Hepatocyte (in vitro differentiated cells): Measurements from ENCODE around the gene SLC2A4.

Experiments used
- EZH2 ChIP-seq: fragments of 200-600 bp; sonication (generic); IDR thresholded peaks from 2 replicates; pipeline ENCODE4 v1.6.1; 2016; ENCODE audit warnings: antibody characterized with exemption, mild to moderate bottlenecking, borderline replicate concordance
- TF ChIP-seq, protein P1 (sequence below): fragments of 200-600 bp; sonication (generic); IDR thresholded peaks from 2 replicates; pipeline ENCODE4 v1.5.1; 2016; ENCODE audit warnings: antibody characterized with exemption, mild to moderate bottlenecking; ENCODE audit not compliant: poor library complexity

DNA sequence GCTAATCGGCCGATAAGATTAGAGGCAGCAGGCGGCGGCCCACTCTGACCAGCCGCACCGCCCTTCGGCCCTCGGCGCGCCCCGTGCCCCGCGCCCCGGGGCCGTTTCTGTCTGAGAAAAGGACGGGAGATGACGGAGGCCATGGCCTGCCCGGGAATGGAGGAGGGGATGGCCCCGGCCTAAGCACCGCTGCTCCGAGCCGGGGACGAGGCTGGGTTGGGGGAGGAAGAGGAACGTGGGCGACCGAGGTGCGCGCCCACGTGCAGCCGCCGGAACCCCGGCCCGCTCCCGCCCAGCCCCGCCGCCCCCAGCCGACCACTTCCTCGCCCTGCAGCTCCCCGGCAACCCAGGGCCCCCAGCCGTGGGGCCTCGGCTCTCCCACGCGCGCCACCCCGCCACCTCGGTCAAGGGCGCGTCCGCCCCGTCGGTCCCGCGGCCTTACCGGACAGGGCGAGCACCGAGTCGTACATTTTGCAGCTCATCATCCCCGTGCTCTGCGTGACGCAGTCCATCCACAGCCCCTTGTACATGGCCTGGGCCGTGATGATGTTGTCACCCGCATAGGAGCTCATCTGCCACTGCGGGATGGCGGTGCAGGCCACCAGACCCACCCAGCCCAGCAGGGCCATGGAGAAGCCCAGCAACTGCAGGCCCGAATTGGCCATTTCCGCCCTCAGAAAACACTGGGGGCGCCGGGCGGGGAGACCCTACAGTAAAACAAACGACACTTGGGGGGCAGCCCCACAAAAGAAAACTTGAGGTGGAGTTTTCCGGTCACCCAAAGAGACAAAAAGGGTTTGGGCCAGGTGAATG lies 19.9 kb upstream of the SLC2A4 start:
- TF ChIP-seq, protein P1, sequence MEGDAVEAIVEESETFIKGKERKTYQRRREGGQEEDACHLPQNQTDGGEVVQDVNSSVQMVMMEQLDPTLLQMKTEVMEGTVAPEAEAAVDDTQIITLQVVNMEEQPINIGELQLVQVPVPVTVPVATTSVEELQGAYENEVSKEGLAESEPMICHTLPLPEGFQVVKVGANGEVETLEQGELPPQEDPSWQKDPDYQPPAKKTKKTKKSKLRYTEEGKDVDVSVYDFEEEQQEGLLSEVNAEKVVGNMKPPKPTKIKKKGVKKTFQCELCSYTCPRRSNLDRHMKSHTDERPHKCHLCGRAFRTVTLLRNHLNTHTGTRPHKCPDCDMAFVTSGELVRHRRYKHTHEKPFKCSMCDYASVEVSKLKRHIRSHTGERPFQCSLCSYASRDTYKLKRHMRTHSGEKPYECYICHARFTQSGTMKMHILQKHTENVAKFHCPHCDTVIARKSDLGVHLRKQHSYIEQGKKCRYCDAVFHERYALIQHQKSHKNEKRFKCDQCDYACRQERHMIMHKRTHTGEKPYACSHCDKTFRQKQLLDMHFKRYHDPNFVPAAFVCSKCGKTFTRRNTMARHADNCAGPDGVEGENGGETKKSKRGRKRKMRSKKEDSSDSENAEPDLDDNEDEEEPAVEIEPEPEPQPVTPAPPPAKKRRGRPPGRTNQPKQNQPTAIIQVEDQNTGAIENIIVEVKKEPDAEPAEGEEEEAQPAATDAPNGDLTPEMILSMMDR = no peak
- TF ChIP-seq EZH2 = no peak
